Activated CD8-positive, alpha-beta memory T cell treated with anti-CD3 and anti-CD28 coated beads for 24 hours (primary cell): ENCODE data around the gene ITGA8.

Source experiments
- DNase-seq: peaks from one replicate; pipeline ENCODE4 v3.0.0-alpha.2; 2020

ITGA8 gene

GRCh38 chr10:15730341-15730740, 10.6 kb upstream of the ITGA8 start:
- no peak for DNase-seq

GRCh38 chr10:15729890-15730289, 10.2 kb upstream of the ITGA8 start:
- DNase-seq: no peak

GRCh38 chr10:15726042-15726441, 6.3 kb upstream of the ITGA8 start:
- DNase-seq: no peak

- DNase-seq: no peak
Observed at GRCh38 chr10:15725603-15726002, 5.9 kb upstream of the ITGA8 start.

GRCh38 chr10:15724683-15725082, 5.0 kb upstream of the ITGA8 start:
- no peak for DNase-seq

GRCh38 chr10:15723803-15724202, 4.1 kb upstream of the ITGA8 start:
- no peak for DNase-seq

- no peak for DNase-seq
Observed at GRCh38 chr10:15720635-15721287, 1.0 kb upstream of the ITGA8 start.

GRCh38 chr10:15719049-15719898, 448 bp downstream of the ITGA8 start:
- no peak for DNase-seq

- DNase-seq: no peak
Observed at GRCh38 chr10:15718694-15719048, 1.1 kb downstream of the ITGA8 start.

GRCh38 chr10:15715619-15716227, 4.0 kb downstream of the ITGA8 start:
- no peak for DNase-seq

- no peak for DNase-seq
Observed at GRCh38 chr10:15714847-15715246, 4.9 kb downstream of the ITGA8 start.

GRCh38 chr10:15712883-15713282, 6.8 kb downstream of the ITGA8 start:
- DNase-seq: no peak

- DNase-seq: no peak
Observed at GRCh38 chr10:15710455-15710854, 9.3 kb downstream of the ITGA8 start.

- DNase-seq: no peak
Observed at GRCh38 chr10:15705298-15705697, 14.4 kb downstream of the ITGA8 start.

- no peak for DNase-seq
Observed at GRCh38 chr10:15704581-15704968, 15.1 kb downstream of the ITGA8 start.

- no peak for DNase-seq
Observed at GRCh38 chr10:15703944-15704580, 15.7 kb downstream of the ITGA8 start.

- DNase-seq: no peak
Observed at GRCh38 chr10:15703151-15703880, 16.4 kb downstream of the ITGA8 start.

GRCh38 chr10:15700078-15700674, 19.5 kb downstream of the ITGA8 start:
- DNase-seq: no peak

- no peak for DNase-seq
Observed at GRCh38 chr10:15695852-15696251, 23.9 kb downstream of the ITGA8 start.

GRCh38 chr10:15690031-15690430, 29.7 kb downstream of the ITGA8 start:
- DNase-seq: no peak

- DNase-seq: no peak
Observed at GRCh38 chr10:15684768-15685167, 35.0 kb downstream of the ITGA8 start.

- DNase-seq: no peak
Observed at GRCh38 chr10:15681076-15681475, 38.6 kb downstream of the ITGA8 start.

- no peak for DNase-seq
Observed at GRCh38 chr10:15678851-15679250, 40.9 kb downstream of the ITGA8 start.
